ENCODE measurements around the gene TARBP2.
"Not testable (repeated sequence)": the region's sequence is repeated elsewhere in the genome, so short reads cannot be mapped to it uniquely, and the experiment has no call there.

The TARBP2 gene

GRCh38 chr12:53474819-53475218 is 26.3 kb upstream of the TARBP2 start:
- 95 to 96% methylated on average over 8 to 11 of the region's 13 CpGs for WGBS, 2 experiments (ENCODE audit: insufficient coverage in 2 of 2)
- Histone ChIP-seq H3K9me3 (ENCODE audit: control insufficient read depth, low read length) (no peaks in the 10 kb centered on the region), H3K4me1 (ENCODE audit: control insufficient read depth, insufficient read depth, low read length, poor library complexity, severe bottlenecking) (peaks cover 7% of the 10 kb centered on the region), H3K4me3 (ENCODE audit: extremely low read depth, insufficient read depth, low read length, poor library complexity, severe bottlenecking) (no peak overlapping the region), H3K27ac (ENCODE audit: low read depth, low read length, severe bottlenecking) (no peak overlapping the region), H3K36me3 (ENCODE audit: control insufficient read depth, insufficient read depth, low read length) (peaks cover 99% of the 10 kb centered on the region)

DNA sequence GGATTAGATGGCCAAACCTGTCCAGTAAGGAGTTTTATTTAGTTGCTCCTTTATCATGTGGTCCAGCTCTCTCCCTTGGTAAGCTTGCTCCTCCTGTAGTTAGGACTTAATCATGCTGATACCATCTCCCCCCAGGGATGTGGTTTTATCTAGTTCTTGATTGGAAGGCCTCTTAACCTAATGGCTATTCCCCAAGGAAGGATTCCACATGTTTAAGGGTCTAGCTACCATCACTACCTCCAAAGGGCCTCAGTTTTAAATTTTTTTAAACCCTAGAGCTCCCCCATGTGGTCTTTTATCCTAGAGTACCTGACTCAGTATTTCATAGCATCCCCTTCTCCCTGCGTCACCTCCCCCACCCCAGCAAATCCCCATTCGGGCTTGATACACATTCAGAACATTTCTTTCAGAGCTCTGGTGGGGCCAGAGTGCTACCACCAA is 24.3 kb upstream of the TARBP2 start:
- H3K4me3 ChIP-seq (ENCODE audit: extremely low read depth, insufficient read depth, low read length, poor library complexity, severe bottlenecking), result no peak overlapping the region
- H3K4me1 ChIP-seq (ENCODE audit: control insufficient read depth, insufficient read depth, low read length, poor library complexity, severe bottlenecking), result peaks cover 14% of the 10 kb centered on the region
- WGBS, 2 experiments (ENCODE audit: insufficient coverage in 2 of 2), result 75 to 82% methylated on average over 2 of the region's 2 CpGs
- H3K36me3 ChIP-seq (ENCODE audit: control insufficient read depth, insufficient read depth, low read length), result peaks cover 100% of the 10 kb centered on the region
- H3K27ac ChIP-seq (ENCODE audit: low read depth, low read length, severe bottlenecking), result no peak overlapping the region
- no peaks in the 10 kb centered on the region for H3K9me3 ChIP-seq (ENCODE audit: control insufficient read depth, low read length)

DNA sequence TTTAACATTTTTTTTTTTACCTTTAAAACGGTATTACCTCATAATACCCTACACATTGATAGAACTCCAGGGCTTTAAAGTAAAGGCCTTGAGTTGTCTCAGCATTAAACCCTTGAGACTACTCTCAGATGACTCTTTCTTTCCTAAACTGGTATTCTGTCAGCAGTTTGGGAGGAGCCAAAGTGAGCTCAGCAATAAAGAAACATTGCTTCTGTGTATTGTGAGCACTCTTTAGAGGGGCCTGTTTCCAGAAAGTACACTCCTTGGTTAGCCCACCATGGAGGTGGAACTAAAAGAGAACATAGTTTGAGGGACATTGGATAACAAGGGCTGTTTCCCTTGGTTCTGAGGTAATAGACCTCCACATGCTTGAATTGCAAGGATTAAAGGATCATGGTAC is 22.2 kb upstream of the TARBP2 start:
- Histone ChIP-seq H3K4me1 (ENCODE audit: control insufficient read depth, insufficient read depth, low read length, poor library complexity, severe bottlenecking) (peaks cover 12% of the 10 kb centered on the region), H3K27ac (ENCODE audit: low read depth, low read length, severe bottlenecking) (peak overlapping the region; percentile 45), H3K36me3 (ENCODE audit: control insufficient read depth, insufficient read depth, low read length) (peaks cover 99% of the 10 kb centered on the region)

GRCh38 chr12:53479331-53479730 is 21.8 kb upstream of the TARBP2 start:
- peak overlapping the region; percentile 45 for H3K27ac ChIP-seq (ENCODE audit: low read depth, low read length, severe bottlenecking)
- H3K36me3 ChIP-seq (ENCODE audit: control insufficient read depth, insufficient read depth, low read length), result peaks cover 99% of the 10 kb centered on the region
- WGBS, 2 experiments (ENCODE audit: insufficient coverage in 2 of 2), result 100% methylated on average over 1 to 2 of the region's 5 CpGs
- peaks cover 9% of the 10 kb centered on the region for H3K4me1 ChIP-seq (ENCODE audit: control insufficient read depth, insufficient read depth, low read length, poor library complexity, severe bottlenecking)
- no peaks in the 10 kb centered on the region for H3K9me3 ChIP-seq (ENCODE audit: control insufficient read depth, low read length)
- H3K4me3 ChIP-seq (ENCODE audit: extremely low read depth, insufficient read depth, low read length, poor library complexity, severe bottlenecking), result no peak overlapping the region

More for the DNA sequence above, 22.2 kb upstream of the TARBP2 start:
- Histone ChIP-seq H3K4me3 (ENCODE audit: extremely low read depth, insufficient read depth, low read length, poor library complexity, severe bottlenecking) (no peak overlapping the region), H3K9me3 (ENCODE audit: control insufficient read depth, low read length) (no peaks in the 10 kb centered on the region)
- WGBS, 2 experiments (ENCODE audit: insufficient coverage in 2 of 2), result 80% methylated on average over 1 of the region's 1 CpG; no CpG with 5 or more reads in 1 of the 2 experiments

DNA sequence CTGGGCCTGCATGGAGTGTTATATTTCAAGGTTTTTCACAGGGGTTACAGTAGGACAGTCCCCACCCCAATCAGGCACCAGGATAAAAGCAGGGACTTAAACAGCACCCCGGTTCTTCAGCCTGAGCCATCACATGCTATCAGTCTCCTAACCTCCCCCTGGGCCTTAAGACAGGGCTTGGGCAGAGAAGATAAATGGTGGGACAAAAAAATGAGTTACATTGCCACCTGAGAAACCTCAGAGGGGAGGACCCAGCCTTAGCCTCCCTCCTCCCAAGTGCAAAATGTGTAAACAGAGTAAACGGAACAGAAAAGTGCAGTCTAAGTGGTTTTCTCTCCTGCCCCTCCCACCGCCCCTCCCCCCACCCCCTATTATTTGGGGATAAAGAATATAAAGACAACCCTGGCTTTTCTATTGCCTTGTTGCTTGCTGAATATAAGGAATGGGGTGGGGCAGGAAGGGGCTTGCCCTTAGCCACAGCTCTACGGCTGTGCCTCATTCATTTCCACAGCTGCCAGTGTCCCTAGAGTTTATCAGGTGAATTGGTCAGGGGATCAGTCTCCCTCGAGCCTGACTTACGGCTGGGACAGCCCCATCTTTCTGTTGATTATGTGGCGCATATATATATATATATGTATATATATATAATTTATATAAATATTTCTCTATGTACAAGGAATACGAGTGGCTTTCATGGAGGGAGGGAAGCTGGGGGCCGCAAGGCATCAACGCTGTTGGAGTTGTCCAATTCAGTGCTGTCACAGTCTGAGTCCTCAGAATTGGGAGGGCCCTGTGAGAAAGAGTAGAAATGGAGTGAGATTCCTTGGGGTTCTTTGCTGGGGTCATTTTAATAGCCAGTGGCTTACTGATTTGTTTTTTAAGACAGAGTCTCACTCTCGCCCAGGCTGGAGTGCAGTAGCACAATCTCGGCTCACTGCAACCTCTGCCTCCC is 20.3 kb upstream of the TARBP2 start:
- whole genome bisulfite sequencing, 2 experiments (ENCODE audit: insufficient coverage in 2 of 2), result 89 to 94% methylated on average over 3 to 5 of the region's 12 CpGs
- H3K36me3 ChIP-seq (ENCODE audit: control insufficient read depth, insufficient read depth, low read length), result peaks cover 95% of the 10 kb centered on the region
- H3K4me3 ChIP-seq (ENCODE audit: extremely low read depth, insufficient read depth, low read length, poor library complexity, severe bottlenecking), result no peak overlapping the region
- no peaks in the 10 kb centered on the region for H3K9me3 ChIP-seq (ENCODE audit: control insufficient read depth, low read length)
- H3K27ac ChIP-seq (ENCODE audit: low read depth, low read length, severe bottlenecking), result peak overlapping the region; percentile 47
- peaks cover 9% of the 10 kb centered on the region for H3K4me1 ChIP-seq (ENCODE audit: control insufficient read depth, insufficient read depth, low read length, poor library complexity, severe bottlenecking)

DNA sequence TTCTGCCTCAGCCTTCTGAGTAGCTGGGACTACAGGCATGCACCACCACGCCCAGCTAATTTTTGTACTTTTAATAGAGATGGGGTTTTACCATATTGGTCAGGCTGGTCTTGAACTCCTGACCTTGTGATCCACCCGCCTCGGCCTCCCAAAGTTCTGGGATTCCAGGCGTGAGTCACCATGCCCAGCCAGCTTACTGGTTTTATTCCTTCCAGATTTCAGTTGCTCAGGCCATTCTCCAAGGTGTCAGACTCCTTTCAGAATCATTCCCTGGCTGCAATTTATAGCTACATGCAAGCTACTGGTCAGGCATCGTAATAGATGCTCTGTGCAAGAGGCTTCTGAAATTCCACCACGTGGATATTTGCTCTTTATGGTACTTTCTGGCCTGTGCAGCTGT is 19.6 kb upstream of the TARBP2 start:
- WGBS, 2 experiments (ENCODE audit: insufficient coverage in 2 of 2), result 93 to 95% methylated on average over 6 of the region's 6 CpGs
- H3K4me3 ChIP-seq (ENCODE audit: extremely low read depth, insufficient read depth, low read length, poor library complexity, severe bottlenecking); H3K9me3 ChIP-seq (ENCODE audit: control insufficient read depth, low read length); H3K4me1 ChIP-seq (ENCODE audit: control insufficient read depth, insufficient read depth, low read length, poor library complexity, severe bottlenecking): not testable (repeated sequence)
- Histone ChIP-seq H3K27ac (ENCODE audit: low read depth, low read length, severe bottlenecking) (peak overlapping the region; percentile 3), H3K36me3 (ENCODE audit: control insufficient read depth, insufficient read depth, low read length) (peaks cover 95% of the 10 kb centered on the region)

DNA sequence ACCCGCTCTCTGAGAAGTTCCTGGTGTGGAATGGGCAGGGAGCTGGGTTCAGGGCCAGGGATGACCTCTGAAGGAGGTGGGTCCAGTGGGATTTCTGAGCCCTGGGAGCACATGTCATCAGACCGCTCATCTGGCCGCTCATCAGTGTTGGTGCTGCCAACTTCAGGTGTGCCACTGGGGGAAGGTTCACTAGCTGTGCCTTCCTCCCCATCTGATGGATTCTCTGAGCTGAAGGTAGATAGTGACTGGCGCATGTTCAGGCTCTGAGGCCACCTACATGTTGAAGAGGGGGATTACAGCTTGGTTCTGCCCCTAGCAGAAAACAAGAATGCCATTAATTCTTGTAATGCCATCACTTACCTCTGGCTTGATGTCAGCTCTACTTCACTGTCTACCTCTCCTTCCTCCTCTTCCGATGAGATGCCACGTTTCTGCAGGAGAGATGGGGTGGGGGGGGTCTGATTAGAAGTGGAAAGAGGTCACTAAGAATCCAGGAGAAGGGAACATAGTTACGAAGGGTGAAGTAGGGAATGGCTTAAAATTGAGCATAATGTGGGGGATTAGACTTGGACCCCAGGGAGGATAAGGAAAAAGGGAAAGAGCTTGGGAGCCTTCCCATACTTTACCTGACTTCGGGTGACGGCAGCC is 19.0 kb upstream of the TARBP2 start:
- Histone ChIP-seq H3K27ac (ENCODE audit: low read depth, low read length, severe bottlenecking) (peak overlapping the region; percentile 16), H3K36me3 (ENCODE audit: control insufficient read depth, insufficient read depth, low read length) (peaks cover 92% of the 10 kb centered on the region), H3K4me1 (ENCODE audit: control insufficient read depth, insufficient read depth, low read length, poor library complexity, severe bottlenecking) (peaks cover 9% of the 10 kb centered on the region), H3K9me3 (ENCODE audit: control insufficient read depth, low read length) (no peaks in the 10 kb centered on the region), H3K4me3 (ENCODE audit: extremely low read depth, insufficient read depth, low read length, poor library complexity, severe bottlenecking) (no peak overlapping the region)
- WGBS, 2 experiments (ENCODE audit: insufficient coverage in 2 of 2), result 97 to 100% methylated on average over 5 to 6 of the region's 9 CpGs

- 94 to 99% methylated on average over 10 to 16 of the region's 18 CpGs for WGBS, 2 experiments (ENCODE audit: insufficient coverage in 2 of 2)
- H3K9me3 ChIP-seq (ENCODE audit: control insufficient read depth, low read length), result no peaks in the 10 kb centered on the region
- peak overlapping the region; percentile 23 for H3K27ac ChIP-seq (ENCODE audit: low read depth, low read length, severe bottlenecking)
- peaks cover 9% of the 10 kb centered on the region for H3K4me1 ChIP-seq (ENCODE audit: control insufficient read depth, insufficient read depth, low read length, poor library complexity, severe bottlenecking)
- no peak overlapping the region for H3K4me3 ChIP-seq (ENCODE audit: extremely low read depth, insufficient read depth, low read length, poor library complexity, severe bottlenecking)
- peaks cover 88% of the 10 kb centered on the region for H3K36me3 ChIP-seq (ENCODE audit: control insufficient read depth, insufficient read depth, low read length)
Observed at GRCh38 chr12:53482626-53483168, 18.4 kb upstream of the TARBP2 start.

DNA sequence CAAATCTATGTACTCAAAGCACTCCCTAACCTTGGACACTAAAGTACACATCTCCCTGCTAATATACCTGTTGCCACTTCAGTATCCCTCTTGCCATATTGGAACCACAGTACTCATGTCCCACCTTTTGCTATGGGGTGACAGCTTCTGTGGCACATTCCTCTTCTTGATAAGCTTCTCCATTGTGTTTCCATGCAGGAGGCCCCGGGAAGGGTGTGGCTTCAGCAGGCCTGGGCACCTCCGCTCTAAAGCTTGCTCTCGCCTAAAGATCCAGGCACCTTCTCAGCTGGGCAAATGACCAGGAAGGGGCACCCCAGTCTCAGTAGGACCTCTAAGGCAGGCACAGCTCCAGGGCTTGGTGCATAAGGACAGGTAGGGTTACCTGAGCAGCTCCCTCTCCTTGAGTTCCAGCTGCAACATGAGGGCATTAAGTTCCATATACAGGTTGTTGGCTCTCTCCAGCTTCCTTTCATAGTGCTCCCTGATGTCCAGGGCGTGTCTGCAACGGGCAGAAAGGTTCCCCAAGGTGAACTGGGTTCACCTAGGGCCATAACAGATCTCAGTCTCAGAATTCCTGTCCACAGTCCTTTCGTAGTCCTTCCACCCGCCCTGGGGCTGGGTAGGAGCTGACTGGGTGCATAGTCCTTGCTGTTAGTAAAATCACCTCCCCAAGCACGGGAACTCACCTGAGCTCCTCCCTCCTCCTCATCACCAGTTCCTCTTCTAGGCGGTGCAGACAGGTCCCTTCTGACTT is 17.7 kb upstream of the TARBP2 start:
- peaks cover 85% of the 10 kb centered on the region for H3K36me3 ChIP-seq (ENCODE audit: control insufficient read depth, insufficient read depth, low read length)
- WGBS, 2 experiments (ENCODE audit: insufficient coverage in 2 of 2), result 89 to 92% methylated on average over 6 to 8 of the region's 9 CpGs
- H3K4me3 ChIP-seq (ENCODE audit: extremely low read depth, insufficient read depth, low read length, poor library complexity, severe bottlenecking), result no peak overlapping the region
- peak overlapping the region; percentile 23 for H3K27ac ChIP-seq (ENCODE audit: low read depth, low read length, severe bottlenecking)
- H3K9me3 ChIP-seq (ENCODE audit: control insufficient read depth, low read length), result no peaks in the 10 kb centered on the region
- peaks cover 9% of the 10 kb centered on the region for H3K4me1 ChIP-seq (ENCODE audit: control insufficient read depth, insufficient read depth, low read length, poor library complexity, severe bottlenecking)

DNA sequence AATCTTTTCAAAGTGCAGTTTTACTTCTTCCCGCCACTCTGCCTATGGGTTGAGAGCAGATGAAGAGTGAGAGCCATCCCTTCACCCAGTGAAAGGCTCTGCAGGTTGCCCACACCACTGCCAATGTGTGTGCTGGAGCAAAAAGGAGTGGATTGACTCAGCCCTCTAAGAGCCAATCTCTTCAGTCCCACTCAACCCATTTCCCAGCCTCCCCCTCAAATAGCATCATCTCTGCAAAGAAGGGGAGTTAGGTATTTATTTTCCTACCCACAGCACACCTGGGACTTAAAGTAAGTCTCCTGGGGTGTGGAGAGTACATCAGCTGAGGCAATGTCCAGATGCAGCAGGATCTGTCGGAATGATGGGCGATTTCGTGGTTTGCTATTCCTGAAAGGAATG is 17.1 kb upstream of the TARBP2 start:
- Histone ChIP-seq H3K9me3 (ENCODE audit: control insufficient read depth, low read length) (no peaks in the 10 kb centered on the region), H3K27ac (ENCODE audit: low read depth, low read length, severe bottlenecking) (no peak overlapping the region), H3K36me3 (ENCODE audit: control insufficient read depth, insufficient read depth, low read length) (peaks cover 79% of the 10 kb centered on the region), H3K4me3 (ENCODE audit: extremely low read depth, insufficient read depth, low read length, poor library complexity, severe bottlenecking) (no peak overlapping the region), H3K4me1 (ENCODE audit: control insufficient read depth, insufficient read depth, low read length, poor library complexity, severe bottlenecking) (peaks cover 9% of the 10 kb centered on the region)
- 97 to 100% methylated on average over 3 of the region's 4 CpGs for WGBS, 2 experiments (ENCODE audit: insufficient coverage in 2 of 2)

Measured in mesodermal cell (in vitro differentiated cells).